ENCODE measurements around the gene FAAH.
"Not testable (repeated sequence)": the region's sequence is repeated elsewhere in the genome, so short reads cannot be mapped to it uniquely, and the experiment has no call there.

The FAAH gene

DNA sequence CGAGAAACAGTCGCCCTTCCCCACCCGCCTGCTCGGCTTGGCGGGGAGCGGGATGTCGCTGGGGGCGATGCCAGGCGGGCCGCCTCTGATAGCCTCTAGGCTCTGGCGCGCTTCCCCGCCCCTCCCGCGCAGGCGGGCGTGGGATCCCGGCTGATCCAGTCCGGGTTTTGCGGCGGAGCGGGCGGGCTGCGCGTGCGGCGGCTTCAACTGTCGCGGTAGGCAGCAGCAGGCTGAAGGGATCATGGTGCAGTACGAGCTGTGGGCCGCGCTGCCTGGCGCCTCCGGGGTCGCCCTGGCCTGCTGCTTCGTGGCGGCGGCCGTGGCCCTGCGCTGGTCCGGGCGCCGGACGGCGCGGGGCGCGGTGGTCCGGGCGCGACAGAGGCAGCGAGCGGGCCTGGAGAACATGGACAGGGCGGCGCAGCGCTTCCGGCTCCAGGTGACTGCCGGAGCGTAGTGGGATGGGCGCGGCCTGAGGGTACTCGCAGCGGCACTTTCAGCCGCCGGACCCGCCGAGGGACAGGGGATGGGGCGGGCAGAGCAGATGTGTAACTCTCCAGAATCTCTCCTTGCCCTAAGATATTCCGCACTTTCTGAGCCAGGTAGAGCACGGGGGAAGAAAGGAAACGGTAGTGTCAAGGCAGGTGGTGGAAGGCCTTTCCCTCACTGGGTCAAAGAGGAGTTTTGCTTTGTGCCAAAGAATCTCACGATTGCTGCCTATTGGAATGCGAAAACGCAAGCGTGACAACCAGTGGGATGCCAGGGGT, at the start of gene FAAH:
Gene FAAH, plus strand, starts transcription at position 210 of the 764 bp plus-strand sequence. Its CDS starts 32 bp downstream, at position 242.
- peak; percentile 50 to 53 for DNase-seq

DNA sequence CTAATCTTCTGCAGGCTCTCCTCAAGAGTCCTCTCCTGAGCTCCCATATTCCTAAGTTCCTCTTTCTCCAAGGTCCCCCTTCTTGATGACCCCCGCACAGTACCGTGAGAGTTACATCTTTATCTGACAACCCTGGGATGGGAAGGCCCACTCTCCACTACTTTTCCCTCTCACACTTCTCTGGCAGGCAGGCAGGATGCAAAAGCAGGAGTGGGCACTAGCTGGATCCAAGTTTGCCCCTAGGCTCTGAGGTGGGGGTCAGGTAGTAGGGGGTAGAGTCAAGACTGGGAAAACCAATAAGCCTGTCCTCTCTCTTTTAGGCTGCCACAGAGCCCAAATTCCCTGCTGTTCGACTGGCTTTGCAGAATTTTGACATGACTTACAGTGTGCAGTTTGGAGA, 49.6 kb upstream of the FAAH start:
- DNase-seq, result no peak

DNA sequence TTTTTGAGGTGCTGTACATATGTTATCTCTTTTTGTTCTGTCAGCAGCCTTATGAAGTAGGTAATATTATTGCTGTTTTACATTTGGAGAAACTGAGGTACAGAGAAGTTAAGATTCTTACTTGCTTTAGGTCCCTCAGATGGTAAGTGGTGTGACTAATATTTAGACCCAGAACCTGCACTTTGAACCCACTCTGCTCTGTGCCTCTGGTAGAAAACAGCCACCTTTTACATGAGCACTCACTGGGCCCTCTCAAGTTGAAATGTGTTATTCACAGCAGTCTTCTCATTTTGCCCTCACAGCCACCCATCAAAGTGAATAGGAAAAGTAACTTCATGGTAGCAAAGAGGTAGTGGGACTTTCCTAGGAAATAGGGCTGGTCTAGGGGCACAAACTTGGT, 48.8 kb upstream of the FAAH start:
- no peak for DNase-seq

DNA sequence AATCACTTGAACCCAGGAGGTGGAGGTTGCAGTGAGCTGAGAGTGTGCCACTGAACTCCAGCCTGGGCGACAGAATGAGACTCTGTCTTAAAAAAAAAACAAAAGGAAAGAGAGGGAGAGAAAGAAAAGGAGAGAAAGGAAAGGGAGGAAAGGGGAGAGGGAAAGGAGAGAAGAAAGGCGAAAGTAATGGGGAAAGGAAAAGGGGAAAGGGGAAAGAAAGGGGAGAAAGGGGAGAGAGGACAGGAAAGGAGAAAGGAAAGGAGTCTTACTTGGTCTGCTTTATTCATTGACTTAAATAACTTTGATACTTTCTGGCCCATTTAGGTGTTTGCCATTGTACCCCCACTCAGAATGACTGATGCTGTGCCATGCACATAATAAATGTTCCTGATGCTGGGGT, 41.8 kb upstream of the FAAH start:
- DNase-seq, result no peak

DNA sequence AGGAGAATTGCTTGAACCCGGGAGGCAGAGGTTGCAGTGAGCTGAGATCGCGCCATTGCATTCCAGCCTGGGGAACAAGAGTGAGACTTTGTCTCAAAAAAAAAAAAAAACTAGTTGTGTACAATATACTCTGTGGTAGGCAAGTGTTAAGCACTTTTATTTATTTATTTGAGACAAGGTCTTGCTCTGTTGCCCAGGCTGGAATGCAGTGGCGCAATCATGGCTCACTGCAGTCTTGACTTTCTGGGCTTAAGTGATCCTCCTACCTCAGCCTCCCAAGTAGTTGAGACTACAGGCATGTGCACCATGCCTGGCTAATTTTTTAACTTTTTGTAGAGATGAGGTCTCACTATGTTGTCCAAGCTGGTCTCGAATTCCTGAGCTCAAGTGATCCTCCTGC, 38.2 kb upstream of the FAAH start:
- not testable (repeated sequence) for DNase-seq

DNA sequence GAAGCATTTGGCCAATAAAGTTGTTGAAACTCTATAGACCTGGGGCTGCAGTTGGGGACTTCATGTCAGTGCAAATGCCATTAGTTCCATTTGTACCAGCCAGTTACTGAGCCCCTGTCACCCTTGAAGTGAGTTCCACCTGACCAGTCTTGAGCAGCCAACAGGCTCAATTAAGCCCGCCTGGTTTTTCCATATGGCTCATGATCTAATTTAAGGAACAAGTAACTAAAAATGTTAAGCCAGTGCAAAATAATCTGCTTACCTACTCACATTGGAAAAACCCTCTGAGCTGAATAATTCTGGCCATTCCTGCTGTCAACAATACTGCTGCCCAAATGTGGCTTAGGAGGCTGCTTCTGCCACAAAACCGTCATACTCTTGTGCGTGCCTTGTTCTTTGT, 32.0 kb upstream of the FAAH start:
- no peak for DNase-seq

DNA sequence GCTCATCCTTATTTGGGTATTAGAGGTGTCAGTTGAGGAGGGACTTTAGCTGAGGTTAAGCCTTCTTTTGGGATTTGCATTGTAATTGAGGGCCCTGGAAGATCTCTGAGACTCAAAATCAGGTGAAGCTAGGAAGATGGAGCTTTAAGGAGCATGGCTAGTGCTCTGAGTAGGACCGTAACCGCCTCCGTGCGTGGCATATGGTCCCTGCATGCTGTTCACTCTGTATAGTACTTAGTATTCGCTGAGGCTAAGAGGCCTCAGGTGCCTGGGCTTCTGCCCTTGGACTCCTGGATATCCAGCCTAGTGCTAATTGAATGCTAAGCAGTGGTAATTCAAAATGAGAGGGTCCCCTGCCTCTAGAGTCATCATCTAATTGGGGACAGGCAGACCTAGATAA, 31.0 kb upstream of the FAAH start:
- DNase-seq, result no peak

DNA sequence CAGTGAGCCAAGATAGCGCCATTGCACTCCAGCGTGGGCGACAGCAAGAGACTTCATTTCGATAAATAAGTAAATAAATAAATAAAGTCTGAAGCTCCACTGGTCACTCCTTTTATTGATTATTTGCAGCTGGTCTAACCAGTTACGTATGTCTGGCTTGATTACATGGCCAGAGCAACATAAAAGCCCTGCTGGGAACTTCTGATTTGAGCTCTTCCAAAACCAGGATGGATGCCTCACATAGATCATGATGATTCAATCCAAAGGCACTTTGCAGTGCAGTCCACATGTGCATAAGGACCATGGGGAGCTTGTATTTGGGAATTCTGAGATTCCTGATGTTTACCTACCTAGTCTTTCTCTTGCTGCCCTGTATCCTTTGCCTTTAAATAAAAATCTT, 29.5 kb upstream of the FAAH start:
- DNase-seq, result no peak

DNA sequence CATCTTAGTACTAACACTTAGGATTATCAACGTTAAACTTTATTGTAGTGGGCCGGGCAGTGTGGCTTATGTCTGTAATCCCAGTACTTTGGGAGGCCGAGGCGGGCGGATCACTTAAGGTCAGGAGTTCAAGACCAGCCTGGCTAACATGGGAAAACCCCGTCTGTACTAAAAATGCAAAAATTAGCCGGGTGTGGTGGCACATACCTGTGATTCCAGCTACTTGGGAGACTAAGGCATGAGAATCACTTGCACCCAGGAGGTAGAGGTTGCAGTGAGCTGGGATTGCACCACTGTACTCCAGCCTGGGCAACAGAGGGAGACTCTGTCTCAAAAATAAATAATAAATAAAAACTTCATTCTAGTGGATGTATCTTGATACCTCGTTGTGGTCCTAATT, 28.3 kb upstream of the FAAH start:
- DNase-seq, result not testable (repeated sequence)

DNA sequence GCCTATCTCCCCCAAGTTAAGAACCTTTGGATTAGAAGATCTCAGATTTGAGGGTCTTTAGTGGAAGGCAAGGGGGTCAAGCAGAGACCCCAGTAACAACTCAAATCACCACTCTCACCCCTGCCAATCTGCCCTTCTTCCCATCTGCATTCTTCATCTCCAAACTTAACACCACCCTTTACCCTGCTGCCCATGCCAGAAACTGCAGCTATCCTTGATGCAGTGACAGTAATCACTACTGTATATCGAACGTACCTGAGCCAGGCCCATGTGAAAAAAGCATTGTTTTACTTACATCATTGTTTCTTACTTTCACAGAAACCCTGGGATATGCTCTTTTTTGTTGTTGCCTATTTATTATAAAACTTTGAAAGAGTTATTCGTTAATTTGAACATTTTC, 27.0 kb upstream of the FAAH start:
- no peak for DNase-seq

DNA sequence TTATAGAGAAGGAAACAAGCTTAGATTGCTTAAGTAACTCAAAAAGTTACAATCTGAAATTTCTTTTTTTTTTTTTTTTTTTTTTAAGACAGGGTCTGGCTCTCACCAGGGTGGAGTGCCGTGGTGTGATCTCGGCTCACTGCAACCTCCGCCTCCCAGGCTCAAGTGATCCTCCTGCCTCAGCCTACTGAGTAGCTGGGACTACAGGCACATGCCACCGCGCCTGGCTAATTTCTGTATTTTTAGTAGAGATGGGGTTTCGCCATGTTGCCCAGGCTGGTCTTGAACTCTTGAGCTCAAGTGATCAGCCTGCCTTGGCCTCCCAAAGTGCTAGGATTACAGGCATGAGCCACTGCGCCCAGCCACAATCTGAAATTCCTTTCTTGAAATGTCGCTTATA, 26.4 kb upstream of the FAAH start:
- DNase-seq, result not testable (repeated sequence)

DNA sequence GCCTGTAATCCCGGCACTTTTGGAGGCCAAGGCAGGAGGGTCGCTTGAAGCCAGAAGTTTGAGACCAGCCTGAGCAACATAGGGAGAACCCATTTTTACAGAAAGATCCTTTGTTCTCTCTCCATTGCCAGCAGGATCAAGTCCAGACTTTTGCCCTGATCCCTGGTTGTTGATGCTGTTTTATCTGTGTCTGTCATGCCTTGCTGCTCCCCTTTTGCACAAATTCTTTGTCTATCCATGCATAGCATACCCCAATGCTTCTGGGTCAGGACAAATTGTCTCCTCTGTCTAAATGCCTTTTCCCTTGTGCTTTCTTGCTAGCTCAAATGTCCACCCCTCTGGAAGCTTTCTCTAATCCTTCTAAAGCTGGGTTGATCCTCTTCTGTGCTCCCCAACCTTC, 25.3 kb upstream of the FAAH start:
- DNase-seq, result no peak

DNA sequence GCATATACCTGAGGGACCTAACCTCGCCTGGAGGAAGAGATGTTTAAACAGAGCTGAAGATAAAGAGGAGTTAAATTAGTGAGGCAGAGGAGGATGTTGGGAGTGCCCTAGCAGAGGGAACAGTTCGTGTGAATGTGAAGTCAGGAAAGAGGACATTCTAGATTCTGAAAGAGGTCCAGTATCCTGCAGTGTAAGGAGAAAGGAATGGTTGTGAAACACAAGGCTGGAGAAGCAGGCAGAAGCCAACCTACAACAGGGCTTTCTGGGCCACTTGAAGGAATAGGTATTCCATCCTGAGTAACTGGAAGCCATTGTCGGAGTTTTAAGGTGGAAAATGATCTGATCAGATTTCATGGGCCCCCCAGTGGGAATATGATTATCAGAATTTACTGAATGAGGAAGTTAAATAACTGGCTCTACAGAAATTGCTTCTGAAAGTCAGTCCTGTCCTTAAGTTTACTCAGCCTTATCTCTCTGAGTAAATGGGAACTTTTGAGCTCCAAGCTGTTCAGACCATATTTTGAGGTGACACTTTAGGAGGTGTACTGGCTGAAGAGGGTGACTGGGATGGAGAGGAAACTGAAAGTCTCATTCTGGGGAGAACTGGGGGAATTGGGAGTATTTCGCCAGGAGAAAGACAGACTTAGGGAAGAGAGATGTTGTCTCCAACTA, 24.4 kb upstream of the FAAH start:
- DNase-seq, result no peak

DNA sequence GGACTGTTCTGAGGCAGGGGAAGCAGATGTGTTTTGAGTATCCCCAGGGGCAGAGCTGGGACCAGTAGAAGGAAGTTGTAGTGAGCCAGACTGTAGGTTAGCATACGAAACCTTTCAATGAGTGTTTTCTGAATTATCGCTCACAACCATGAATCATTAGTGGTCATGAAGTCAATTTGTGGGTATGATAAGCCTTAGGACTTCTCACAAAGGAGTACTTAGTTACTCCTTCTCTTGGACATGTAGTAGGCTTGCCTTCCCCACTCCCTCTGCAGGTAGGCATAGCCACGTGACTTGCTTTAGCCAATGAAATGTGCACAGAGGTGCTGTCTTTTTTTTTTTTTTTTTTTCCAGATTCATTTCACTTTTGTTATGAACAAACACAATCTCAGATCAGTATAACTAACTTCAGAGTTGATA, 23.9 kb upstream of the FAAH start:
- DNase-seq, result no peak

DNA sequence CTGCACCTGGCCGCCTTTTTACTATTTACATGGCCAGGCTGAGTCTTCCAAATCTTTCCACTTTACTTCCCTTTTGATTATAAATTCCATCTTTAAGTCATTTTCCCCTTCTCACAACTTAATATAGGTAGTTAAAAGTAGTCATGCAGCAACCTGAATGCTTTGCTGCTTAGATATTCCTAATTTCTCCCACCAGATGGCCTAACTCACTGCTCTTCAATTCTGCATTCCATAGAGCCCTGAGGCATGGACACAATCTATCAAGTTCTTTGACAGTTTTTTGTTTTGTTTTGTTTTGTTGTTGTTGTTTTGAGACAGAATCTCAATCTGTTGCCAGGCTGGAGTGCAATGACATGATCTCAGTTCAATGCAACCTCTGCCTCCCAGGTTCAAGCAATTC, 21.7 kb upstream of the FAAH start:
- DNase-seq, result no peak

DNA sequence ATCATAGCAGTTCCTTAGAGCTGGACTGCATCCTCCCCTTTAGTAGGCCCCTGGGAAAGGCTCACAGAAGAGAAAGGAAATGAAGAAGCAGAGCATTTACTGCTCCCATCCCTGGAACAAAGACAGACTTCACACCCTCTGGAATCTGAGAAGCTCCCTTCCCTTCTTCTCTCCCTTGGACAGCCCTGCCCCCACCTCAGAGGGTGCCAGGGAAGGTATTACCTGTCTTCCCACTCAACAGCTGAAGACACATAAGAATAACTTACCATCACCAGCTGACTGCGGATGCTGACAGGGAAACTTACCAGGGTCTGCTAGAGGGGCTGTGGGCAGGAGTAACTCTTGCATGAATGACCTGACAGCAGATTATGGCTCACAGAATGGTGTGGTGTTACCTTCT, 14.1 kb upstream of the FAAH start:
- no peak for DNase-seq

DNA sequence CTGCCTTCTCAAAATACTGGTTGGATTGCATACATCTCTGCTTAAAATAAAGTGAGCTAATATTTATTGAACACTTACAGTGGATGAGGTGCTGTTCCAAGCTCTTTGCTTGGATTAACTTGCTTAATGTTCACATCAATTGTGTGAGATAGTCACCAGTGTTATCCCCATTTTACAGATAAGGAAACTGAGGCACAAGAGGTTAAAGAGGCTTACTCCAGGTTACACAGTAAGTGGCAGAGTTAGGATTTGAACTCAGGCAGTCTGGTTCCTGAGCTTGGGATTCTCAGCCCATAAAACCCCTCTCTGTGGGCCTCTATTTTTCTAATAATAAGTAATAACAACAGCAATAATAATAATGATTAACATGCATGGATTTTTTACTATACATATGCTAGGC, 13.6 kb upstream of the FAAH start:
- DNase-seq, result no peak

DNA sequence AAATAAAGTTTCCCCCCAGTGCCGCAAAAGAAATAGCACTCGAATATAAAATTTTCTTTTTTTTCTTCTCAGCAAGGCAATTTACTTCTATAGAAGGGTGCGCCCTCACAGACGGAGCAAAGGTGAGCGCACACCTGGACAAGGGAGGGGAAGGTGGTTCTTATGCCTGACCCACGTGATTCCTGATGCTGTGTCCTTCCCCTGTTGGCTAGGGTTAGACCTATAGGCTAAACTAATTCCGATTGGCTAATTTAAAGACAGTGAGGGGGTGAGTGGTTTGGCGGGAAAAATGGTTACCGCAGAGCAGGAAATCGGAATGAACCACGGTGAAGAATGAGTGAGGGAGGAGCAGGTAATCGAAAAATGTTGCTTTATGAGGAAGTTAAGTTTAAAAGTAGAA, 607 bp upstream of the FAAH start:
- DNase-seq, result no peak

DNA sequence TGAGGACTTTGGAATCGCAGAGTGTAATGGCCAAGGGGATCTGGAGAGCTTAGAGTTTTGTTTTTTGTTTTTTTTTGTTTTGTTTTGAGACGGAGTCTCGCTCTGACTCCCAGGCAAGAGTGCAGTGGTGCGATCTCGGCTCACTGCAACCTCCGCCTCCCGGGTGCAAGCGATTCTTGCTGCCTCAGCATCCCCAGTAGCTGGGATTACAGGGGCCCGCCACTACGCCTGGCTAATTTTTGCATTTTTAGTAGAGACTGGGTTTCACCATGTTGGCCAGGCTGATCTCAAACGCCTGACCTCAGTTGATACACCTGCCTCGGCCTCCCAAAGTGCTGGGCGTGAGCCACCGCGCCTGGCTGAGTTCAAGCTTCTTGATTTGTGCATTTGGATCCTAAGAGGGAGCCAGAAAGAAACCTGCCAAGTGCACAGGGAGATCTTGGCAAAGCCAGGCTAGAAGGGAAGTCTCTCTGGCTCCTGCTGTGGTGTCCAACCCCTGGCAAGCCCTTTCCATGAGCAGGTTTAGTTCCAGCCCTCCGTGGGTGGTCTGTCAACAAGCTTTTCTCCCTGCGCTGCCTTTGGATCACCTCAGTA, 852 bp downstream of the FAAH start:
- DNase-seq, result no peak

DNA sequence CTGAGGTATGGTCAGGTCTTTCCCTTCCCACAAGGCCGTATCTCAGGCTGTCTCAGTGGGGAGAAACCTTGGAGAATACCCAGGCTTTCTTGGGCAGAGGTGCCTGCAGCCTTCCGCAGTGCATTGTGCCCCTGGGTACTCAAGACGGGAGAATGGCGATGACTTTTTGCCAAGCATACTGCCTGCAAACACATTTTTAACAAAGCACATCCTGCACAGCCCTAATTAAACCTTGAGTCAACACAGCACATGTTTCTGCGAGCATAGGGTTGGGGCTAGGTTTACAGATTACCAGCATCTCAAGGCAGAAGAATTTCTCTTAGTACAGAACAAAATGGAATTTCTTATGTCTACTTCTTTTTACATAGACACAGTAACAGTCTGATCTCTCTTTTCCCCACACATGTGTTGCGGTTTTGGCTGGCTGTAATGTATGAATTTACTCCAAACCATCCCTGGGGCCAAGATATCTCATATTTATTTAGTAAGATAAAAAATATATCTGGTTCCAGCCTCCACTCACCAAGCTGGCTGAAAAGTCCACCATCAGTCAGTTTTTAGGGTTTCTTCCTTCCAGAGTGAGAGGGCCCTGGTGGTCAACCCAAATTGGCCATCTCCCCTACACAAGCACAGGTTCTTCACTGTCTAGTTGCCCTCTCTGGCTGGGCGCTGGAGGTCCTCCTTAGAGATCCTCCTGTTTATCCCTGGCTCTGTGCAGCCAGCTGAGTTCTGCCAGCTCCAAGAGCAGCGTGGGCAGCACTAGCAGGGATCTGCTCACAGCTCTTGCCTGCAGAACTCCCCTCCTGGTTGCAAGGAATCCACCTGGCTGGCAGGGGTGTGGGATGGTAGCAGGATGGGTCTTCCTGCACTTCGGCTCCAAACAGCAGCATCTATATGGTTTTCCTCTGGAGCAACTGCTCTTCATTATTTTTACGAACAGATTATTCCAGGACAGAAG, 2.6 kb downstream of the FAAH start:
- DNase-seq, result no peak

DNA sequence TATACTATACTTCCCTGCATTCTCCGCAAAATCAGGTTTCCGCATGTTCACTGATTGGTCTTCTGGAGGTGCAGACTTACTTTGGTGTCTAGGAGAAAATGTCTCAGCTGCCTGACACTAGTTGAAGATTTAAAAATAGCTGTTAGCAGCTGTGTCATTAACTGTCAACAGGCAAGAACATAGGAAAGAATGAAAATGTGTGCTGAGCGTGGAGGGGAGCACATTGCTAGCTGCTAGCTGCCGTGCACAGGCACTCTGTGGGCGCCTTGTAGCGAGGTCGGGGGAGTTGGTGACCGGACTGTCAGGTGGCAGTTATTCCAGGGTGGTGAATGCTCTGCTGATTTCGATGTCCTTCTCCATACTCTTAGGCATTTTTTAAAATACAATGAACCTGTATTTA, 5.2 kb downstream of the FAAH start:
- DNase-seq, result no peak

DNA sequence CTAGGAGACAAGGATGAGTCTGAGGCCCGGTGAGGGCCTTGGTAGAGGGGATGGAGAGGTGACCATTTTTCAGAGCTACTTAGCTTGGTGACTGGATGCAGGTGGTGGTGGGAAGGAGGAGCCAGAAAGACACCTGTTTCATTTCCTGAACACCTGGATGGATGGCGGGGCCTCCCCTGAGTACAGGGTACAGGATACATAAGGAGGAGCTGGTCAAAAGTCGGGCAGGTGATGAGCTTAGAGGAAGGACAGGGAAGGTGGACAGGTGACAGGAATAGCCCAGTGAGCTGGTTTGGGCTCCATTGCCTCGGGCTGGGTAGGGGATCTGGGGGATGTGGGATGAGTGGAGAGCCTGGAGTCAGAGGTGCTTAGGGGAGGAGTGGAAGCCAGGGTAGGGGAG, 6.3 kb downstream of the FAAH start:
- DNase-seq, result no peak

Data from CD4-positive, alpha-beta T cell treated with Interleukin-1 beta for 1 hour (primary cell).